Caco-2 (cell line): Measurements from ENCODE around the gene PLCXD3. TPM values are rescaled to one million over a fixed set of nuclear protein-coding genes. Genes with fewer than 3 reads are reported as not detected.
A peak's percentile ranks its signal among the peaks of the same experiment; 100 is the strongest.

Experiments
- BruUV-seq: library from RNA; stranded (reverse); fragments of 400-500 nt; replicated peaks from 2 replicates; lab custom pipeline; 2021; lab: Mats Ljungman, UMichigan
- CTCF ChIA-PET: fragments of 300-600 bp; sonication (Branson Sonifier 250); formaldehyde crosslinking; loops from one replicate; lab custom pipeline; 2022; ENCODE audit warnings: antibody characterized with exemption; lab: Charles Lee
- POLR2A ChIA-PET: fragments of 300-600 bp; sonication (Branson Sonifier 250); formaldehyde crosslinking; loops from one replicate; lab custom pipeline; 2022; ENCODE audit warnings: antibody characterized with exemption; lab: Charles Lee
- DNase-seq, 2 experiments: peaks; one replicate each; pipeline versions ENCODE4 v3.0.0 to v3.0.0-alpha.2; 2020 to 2022
- H3K27me3 ChIP-seq: replicated peaks from 2 replicates; pipeline ENCODE4 v1.6.0; 2011; ENCODE audit warnings: low read length; ENCODE audit not compliant: control insufficient read depth, insufficient read depth
- H3K36me3 ChIP-seq: 2 replicates; pipeline ENCODE4 v1.5.1; 2011; ENCODE audit warnings: low read length; ENCODE audit not compliant: control insufficient read depth, insufficient read depth
- H3K4me1 ChIP-seq: fragments of 250-450 bp; sonication (Bioruptor Pico); 2 replicates; pipeline ENCODE4 v1.5.1; 2020; ENCODE audit warnings: mild to moderate bottlenecking
- H3K4me3 ChIP-seq: 2 replicates; pipeline ENCODE4 v1.5.1; 2011; ENCODE audit warnings: low read depth, mild to moderate bottlenecking, control low read depth, low read length
- H3K9me3 ChIP-seq: fragments of 250-450 bp; sonication (Bioruptor Pico); 2 replicates; pipeline ENCODE4 v1.5.1; 2020; ENCODE audit warnings: mild to moderate bottlenecking, moderate library complexity
- H3K27ac Mint-ChIP-seq: one replicate; pipeline ENCODE4 v1.8.0; 2022; ENCODE audit warnings: mixed read lengths; ENCODE audit not compliant: unreplicated experiment
- H3K27me3 Mint-ChIP-seq: one replicate; pipeline ENCODE4 v1.8.0; 2022; ENCODE audit warnings: mixed read lengths; ENCODE audit not compliant: insufficient read depth, unreplicated experiment
- H3K36me3 Mint-ChIP-seq: one replicate; pipeline ENCODE4 v1.8.0; 2022; ENCODE audit warnings: mild to moderate bottlenecking, mixed read lengths; ENCODE audit not compliant: insufficient read depth, unreplicated experiment
- H3K4me1 Mint-ChIP-seq: one replicate; pipeline ENCODE4 v1.8.0; 2022; ENCODE audit warnings: low read depth, mixed read lengths; ENCODE audit not compliant: unreplicated experiment
- H3K4me3 Mint-ChIP-seq: one replicate; pipeline ENCODE4 v1.8.0; 2022; ENCODE audit warnings: mild to moderate bottlenecking, moderate library complexity, mixed read lengths; ENCODE audit not compliant: unreplicated experiment
- H3K9me3 Mint-ChIP-seq: one replicate; pipeline ENCODE4 v1.8.0; 2022; ENCODE audit warnings: mixed read lengths; ENCODE audit not compliant: unreplicated experiment
- intact Hi-C: fragments of 100-400 bp; cut with micrococcal nuclease; formaldehyde crosslinking; loops from one replicate; pipeline ENCODE4 v1.10.0; 2022; ENCODE audit not compliant: unreplicated experiment
- total RNA-seq: library from RNA; stranded (reverse); gene quantifications from 2 replicates; pipeline ENCODE4 v1.2.3, GENCODE V29; 2022
- TF ChIP-seq, protein P1 (sequence below), 2 experiments: fragments of 200-600 bp in 1 of 2; IDR thresholded peaks; 1 replicate in 1 of 2; 2 replicates in 1 of 2; pipeline versions ENCODE4 v1.5.1 to v1.8.0; 2011 to 2022; ENCODE audit warnings: antibody characterized with exemption in 1 of 2, control low read depth in 1 of 2, inconsistent platforms in 1 of 2, low read depth in 1 of 2, low read length in 1 of 2, mild to moderate bottlenecking in 1 of 2, moderate library complexity in 1 of 2; ENCODE audit not compliant: insufficient read depth in 1 of 2, severe bottlenecking in 1 of 2, unreplicated experiment in 1 of 2

Gene PLCXD3
- total RNA-seq, 1 experiment from 2014 or later: 0.20 TPM

DNA sequence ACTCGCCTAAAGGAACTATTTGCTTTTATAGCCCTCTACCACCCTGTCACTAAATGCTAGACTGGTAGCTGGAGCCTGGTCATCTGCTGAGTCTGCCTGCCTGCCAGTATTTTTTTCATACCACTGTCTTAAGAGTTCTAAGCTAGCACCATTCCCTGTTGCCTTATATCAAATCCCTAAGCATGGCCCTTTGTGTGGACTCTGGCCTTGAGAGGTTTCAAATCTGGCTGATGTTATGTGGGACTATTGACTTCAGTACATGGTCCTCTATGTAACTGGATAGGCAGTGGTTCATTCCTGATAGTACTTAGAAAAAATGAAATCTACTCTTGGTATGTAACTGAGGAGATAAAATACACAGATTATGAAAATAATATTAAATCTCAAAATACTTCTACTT, 103.5 kb downstream of the PLCXD3 start:
- H3K27ac Mint-ChIP-seq: peak overlapping the region; percentile 21
- CTCF ChIA-PET: interaction anchor here (0.9 kb wide), 1 partner anchor 137 kb away, joined by 3 read pairs; no protein-coding TSS in a partner anchor
- DNase-seq: peak in 1 of 2 experiments; percentile 11
- H3K4me3 Mint-ChIP-seq: peak overlapping the region; percentile 40
- TSS peak; percentile 94 for BruUV-seq
- Histone ChIP-seq H3K36me3 (no peaks in the 10 kb centered on the region), H3K4me3 (no peak overlapping the region), H3K4me1 (peaks cover 56% of the 10 kb centered on the region), H3K9me3 (peaks cover 8% of the 10 kb centered on the region; the same call in 1 of the 2 replicates), H3K27me3 (no peaks in the 10 kb centered on the region)
- POLR2A ChIA-PET: no interaction called here
- peaks cover 9% of the 10 kb centered on the region for H3K9me3 Mint-ChIP-seq
- intact Hi-C loops: loop anchor here (1.0 to 5.0 kb wide), 5 partner anchors 60 to 231 kb away; no protein-coding TSS in a partner anchor
- TF ChIP-seq, protein P1, sequence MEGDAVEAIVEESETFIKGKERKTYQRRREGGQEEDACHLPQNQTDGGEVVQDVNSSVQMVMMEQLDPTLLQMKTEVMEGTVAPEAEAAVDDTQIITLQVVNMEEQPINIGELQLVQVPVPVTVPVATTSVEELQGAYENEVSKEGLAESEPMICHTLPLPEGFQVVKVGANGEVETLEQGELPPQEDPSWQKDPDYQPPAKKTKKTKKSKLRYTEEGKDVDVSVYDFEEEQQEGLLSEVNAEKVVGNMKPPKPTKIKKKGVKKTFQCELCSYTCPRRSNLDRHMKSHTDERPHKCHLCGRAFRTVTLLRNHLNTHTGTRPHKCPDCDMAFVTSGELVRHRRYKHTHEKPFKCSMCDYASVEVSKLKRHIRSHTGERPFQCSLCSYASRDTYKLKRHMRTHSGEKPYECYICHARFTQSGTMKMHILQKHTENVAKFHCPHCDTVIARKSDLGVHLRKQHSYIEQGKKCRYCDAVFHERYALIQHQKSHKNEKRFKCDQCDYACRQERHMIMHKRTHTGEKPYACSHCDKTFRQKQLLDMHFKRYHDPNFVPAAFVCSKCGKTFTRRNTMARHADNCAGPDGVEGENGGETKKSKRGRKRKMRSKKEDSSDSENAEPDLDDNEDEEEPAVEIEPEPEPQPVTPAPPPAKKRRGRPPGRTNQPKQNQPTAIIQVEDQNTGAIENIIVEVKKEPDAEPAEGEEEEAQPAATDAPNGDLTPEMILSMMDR (IDR thresholded peaks at IDR 0.05; ENCODE audit: insufficient read depth in 1 of 2, low read depth in 1 of 2, low read length in 1 of 2, severe bottlenecking in 1 of 2, unreplicated experiment in 1 of 2): no peak
- H3K36me3 Mint-ChIP-seq: no peaks in the 10 kb centered on the region
- no peaks in the 10 kb centered on the region for H3K27me3 Mint-ChIP-seq
- H3K4me1 Mint-ChIP-seq: peaks cover 36% of the 10 kb centered on the region

DNA sequence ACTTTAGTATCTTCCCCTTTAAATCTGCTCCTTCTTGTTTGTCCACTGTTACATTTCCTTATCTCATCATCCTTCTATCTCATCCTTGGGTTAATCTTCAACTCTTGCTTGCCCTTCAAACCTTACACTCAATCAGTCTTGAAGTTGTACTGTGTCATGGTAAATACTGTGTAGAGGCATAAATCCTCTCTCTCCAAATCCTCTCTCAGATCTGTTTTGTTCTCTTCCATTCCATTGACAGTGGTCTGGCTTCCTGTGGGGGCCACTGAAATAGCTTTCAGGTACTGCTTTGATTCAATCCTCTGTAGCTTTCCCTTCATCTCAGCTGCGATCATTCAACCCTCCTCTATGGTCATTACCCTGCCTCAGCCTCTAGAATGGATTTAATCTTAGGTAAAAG, 104.0 kb downstream of the PLCXD3 start:
- DNase-seq: peak; percentile 51 to 62
- peak overlapping the region; percentile 40 for H3K4me3 Mint-ChIP-seq
- no TSS peak for BruUV-seq
- H3K36me3 Mint-ChIP-seq: no peaks in the 10 kb centered on the region
- H3K9me3 Mint-ChIP-seq: peaks cover 9% of the 10 kb centered on the region
- Histone ChIP-seq H3K36me3 (no peaks in the 10 kb centered on the region), H3K9me3 (peaks cover 8% of the 10 kb centered on the region; the same call in 1 of the 2 replicates), H3K4me1 (peaks cover 56% of the 10 kb centered on the region), H3K27me3 (no peaks in the 10 kb centered on the region), H3K4me3 (no peak overlapping the region)
- TF ChIP-seq, protein P1 (IDR thresholded peaks at IDR 0.05; ENCODE audit: insufficient read depth in 1 of 2, low read depth in 1 of 2, low read length in 1 of 2, severe bottlenecking in 1 of 2, unreplicated experiment in 1 of 2): no peak
- intact Hi-C loops: loop anchor here (1.0 to 5.0 kb wide), 5 partner anchors 59 to 232 kb away; no protein-coding TSS in a partner anchor
- peak overlapping the region; percentile 21 for H3K27ac Mint-ChIP-seq
- POLR2A ChIA-PET: no interaction called here
- no peaks in the 10 kb centered on the region for H3K27me3 Mint-ChIP-seq
- peaks cover 36% of the 10 kb centered on the region for H3K4me1 Mint-ChIP-seq
- CTCF ChIA-PET: interaction anchor here (0.9 kb wide), 1 partner anchor 136 kb away, joined by 3 read pairs; no protein-coding TSS in a partner anchor

DNA sequence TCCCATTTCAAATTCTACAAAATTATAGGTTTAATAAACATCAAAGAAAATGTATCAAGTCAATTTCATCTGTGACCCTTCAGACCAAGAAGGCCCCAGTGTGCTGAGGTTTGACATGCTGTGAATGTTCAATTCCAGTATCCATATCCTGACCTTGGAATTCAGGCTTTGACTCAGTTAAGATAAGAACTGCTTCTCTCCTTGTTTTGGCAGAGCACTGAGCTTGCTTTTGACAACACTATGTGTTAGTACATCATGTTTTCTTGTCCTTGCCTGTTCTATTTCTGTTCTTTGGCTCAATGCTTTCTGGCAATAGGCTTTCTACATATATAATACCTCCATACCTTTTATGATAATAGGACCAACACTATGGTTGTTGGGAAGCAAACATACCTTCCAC, 105.6 kb downstream of the PLCXD3 start:
- POLR2A ChIA-PET: no interaction called here
- no TSS peak for BruUV-seq

More for the DNA sequence above, 105.6 kb downstream of the PLCXD3 start:
- H3K36me3 ChIP-seq: no peaks in the 10 kb centered on the region
- no peak overlapping the region for H3K27ac Mint-ChIP-seq
- no peak overlapping the region for H3K4me3 Mint-ChIP-seq
- peaks cover 8% of the 10 kb centered on the region; the same call in 1 of the 2 replicates for H3K9me3 ChIP-seq
- H3K4me3 ChIP-seq: no peak overlapping the region
- CTCF ChIA-PET: no interaction called here
- intact Hi-C loops: loop anchor here (5.0 kb wide), 1 partner anchor 57 kb away; no protein-coding TSS in a partner anchor
- H3K4me1 ChIP-seq: peaks cover 56% of the 10 kb centered on the region
- TF ChIP-seq, protein P1 (IDR thresholded peaks at IDR 0.05; ENCODE audit: insufficient read depth in 1 of 2, low read depth in 1 of 2, low read length in 1 of 2, severe bottlenecking in 1 of 2, unreplicated experiment in 1 of 2): no peak
- H3K36me3 Mint-ChIP-seq: no peaks in the 10 kb centered on the region
- H3K4me1 Mint-ChIP-seq: peaks cover 36% of the 10 kb centered on the region
- no peaks in the 10 kb centered on the region for H3K27me3 ChIP-seq
- no peaks in the 10 kb centered on the region for H3K27me3 Mint-ChIP-seq
- peaks cover 9% of the 10 kb centered on the region for H3K9me3 Mint-ChIP-seq
- DNase-seq: no peak
